ENCODE measurements around the gene SLC25A5. TPM values are rescaled to one million over a fixed set of nuclear protein-coding genes. Genes with fewer than 3 reads are reported as not detected.
A peak's percentile ranks its signal among the peaks of the same experiment; 100 is the strongest.
"Not testable (repeated sequence)": the region's sequence is repeated elsewhere in the genome, so short reads cannot be mapped to it uniquely, and the experiment has no call there.

SLC25A5 gene
- total and polyA plus RNA-seq, 8 donors, result 108 to 907 (median 299) TPM

DNA sequence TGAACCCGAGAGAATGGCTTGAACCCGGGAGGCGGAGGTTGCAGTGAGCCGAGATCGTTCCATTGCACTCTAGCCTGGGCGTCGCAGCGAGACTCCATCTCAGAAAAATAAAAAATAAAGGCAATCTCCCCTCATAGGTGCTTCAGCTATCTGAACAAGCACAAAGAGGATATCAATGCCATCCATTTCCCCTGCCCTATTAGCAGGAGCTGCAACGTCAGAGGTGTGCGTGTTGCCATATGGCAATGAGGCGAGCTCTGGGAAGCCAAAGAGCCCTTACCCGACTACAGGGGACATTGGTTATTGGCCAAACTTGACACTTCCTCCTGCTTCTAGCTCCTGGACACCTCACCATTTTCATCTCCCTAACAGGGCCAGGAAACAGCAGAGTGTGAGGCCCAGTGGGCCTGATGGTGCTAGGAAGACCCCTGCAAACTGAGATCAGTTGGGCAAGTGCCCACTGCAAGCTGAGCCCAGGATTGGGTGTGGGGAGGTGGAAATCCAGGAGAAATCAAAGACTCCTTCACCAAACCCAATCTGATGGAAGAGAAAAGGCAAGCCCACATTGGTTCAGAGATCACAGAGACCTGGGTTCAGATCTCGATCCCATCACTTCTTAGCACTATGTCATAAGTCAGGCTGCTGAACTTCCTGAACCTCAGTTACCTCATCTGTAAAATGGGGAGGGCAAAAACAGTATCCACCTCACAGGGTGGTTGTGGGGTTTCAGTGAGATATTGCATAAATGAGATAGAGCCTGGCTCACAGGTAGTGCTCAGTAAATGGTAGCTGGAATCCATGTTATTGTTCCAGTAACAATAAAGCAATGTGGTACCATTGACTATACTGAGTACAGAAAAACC is 21.2 kb downstream of the SLC25A5 start:
- TF ChIP-seq, protein P1, sequence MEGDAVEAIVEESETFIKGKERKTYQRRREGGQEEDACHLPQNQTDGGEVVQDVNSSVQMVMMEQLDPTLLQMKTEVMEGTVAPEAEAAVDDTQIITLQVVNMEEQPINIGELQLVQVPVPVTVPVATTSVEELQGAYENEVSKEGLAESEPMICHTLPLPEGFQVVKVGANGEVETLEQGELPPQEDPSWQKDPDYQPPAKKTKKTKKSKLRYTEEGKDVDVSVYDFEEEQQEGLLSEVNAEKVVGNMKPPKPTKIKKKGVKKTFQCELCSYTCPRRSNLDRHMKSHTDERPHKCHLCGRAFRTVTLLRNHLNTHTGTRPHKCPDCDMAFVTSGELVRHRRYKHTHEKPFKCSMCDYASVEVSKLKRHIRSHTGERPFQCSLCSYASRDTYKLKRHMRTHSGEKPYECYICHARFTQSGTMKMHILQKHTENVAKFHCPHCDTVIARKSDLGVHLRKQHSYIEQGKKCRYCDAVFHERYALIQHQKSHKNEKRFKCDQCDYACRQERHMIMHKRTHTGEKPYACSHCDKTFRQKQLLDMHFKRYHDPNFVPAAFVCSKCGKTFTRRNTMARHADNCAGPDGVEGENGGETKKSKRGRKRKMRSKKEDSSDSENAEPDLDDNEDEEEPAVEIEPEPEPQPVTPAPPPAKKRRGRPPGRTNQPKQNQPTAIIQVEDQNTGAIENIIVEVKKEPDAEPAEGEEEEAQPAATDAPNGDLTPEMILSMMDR (IDR thresholded peaks at IDR 0.05), result no peak
- TF ChIP-seq POLR2AphosphoS5 (IDR thresholded peaks at IDR 0.05) (no peak), EP300 (IDR thresholded peaks at IDR 0.05) (no peak), POLR2A (IDR thresholded peaks at IDR 0.05) (no peak)
- intact Hi-C loops (cut with DNase I; ENCODE audit: low total_unique reads), result no loop called here
- Histone ChIP-seq H3K27ac (no peak overlapping the region), H3K27me3 (no peaks in the 10 kb centered on the region), H3K4me3 (no peak overlapping the region), H3K9me3 (no peaks in the 10 kb centered on the region), H3K36me3 (no peaks in the 10 kb centered on the region), H3K4me1 (no peaks in the 10 kb centered on the region)
- WGBS, 5 donors, result 74 to 82% (median 76%) methylated on average over 13 of the region's 13 CpGs
- DNase-seq, result no peak

DNA sequence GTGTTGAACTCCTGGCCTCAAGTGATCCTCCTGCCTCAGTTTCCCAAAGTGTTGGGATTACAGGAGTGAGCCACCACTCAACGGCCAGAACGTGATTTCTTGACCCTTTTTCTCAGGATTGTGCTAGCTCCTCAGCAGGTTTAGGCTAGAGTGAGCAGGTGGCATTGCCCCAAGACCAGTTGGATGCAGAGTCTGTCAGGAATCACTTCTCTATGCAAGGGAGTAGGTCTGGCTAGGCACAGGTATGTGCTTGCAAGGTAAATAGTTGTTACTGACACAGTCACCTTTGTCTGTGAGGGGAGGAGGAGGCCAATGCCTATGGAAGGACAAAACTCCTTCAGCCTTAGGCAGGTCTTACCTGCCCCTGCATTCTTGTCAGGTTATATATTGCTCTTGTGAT is 24.2 kb downstream of the SLC25A5 start:
- no peak overlapping the region for H3K27ac ChIP-seq
- intact Hi-C loops (cut with DNase I; ENCODE audit: low total_unique reads), result no loop called here
- no peak for DNase-seq
- H3K4me1 ChIP-seq, result no peaks in the 10 kb centered on the region
- TF ChIP-seq EP300 (IDR thresholded peaks at IDR 0.05) (no peak), POLR2A (IDR thresholded peaks at IDR 0.05) (no peak), POLR2AphosphoS5 (IDR thresholded peaks at IDR 0.05) (no peak)
- TF ChIP-seq, protein P1 (IDR thresholded peaks at IDR 0.05), result no peak
- H3K27me3 ChIP-seq, result no peaks in the 10 kb centered on the region
- no peaks in the 10 kb centered on the region for H3K9me3 ChIP-seq
- WGBS, 5 donors, result 62 to 88% (median 82%) methylated on average over 2 of the region's 2 CpGs
- H3K36me3 ChIP-seq, result no peaks in the 10 kb centered on the region
- H3K4me3 ChIP-seq, result no peak overlapping the region

DNA sequence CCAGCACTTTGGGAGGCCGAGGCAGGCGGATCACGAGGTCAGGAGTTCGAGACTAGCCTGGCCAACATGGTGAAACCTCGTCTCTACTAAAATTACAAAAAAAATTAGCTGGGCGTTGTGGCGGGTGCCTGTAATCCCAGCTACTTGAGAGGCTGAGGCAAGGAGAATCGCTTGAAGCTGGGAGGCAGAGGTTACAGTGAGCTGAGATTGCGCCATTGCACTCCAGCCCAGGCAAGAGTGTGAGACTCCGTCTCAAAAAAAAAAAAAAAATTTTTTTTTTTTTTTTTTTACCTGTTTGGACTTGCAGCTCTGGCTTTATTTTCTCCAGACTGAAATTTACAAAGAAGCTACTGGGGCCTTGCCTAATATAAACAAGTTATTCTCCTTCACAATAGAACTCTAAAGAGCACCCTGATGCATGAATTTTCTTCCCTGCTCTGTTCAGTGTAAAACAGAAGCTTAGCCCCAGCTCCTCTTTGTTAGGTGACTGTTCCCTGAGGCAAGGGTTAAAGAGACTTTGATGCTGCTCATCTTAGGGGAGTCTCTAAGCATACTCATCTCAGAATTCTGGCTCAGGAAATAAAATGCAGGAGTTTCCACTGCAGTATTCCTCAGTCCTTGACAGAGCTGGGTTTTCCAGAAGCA is 25.7 kb downstream of the SLC25A5 start:
- intact Hi-C loops (cut with DNase I; ENCODE audit: low total_unique reads); H3K36me3 ChIP-seq; H3K4me3 ChIP-seq; H3K27me3 ChIP-seq; DNase-seq; H3K4me1 ChIP-seq; H3K9me3 ChIP-seq: not testable (repeated sequence)
- 71 to 90% (median 80%) methylated on average over 10 of the region's 10 CpGs for WGBS, 5 donors
- peak overlapping the region; percentile 30 to 73 (median 53) for H3K27ac ChIP-seq

DNA sequence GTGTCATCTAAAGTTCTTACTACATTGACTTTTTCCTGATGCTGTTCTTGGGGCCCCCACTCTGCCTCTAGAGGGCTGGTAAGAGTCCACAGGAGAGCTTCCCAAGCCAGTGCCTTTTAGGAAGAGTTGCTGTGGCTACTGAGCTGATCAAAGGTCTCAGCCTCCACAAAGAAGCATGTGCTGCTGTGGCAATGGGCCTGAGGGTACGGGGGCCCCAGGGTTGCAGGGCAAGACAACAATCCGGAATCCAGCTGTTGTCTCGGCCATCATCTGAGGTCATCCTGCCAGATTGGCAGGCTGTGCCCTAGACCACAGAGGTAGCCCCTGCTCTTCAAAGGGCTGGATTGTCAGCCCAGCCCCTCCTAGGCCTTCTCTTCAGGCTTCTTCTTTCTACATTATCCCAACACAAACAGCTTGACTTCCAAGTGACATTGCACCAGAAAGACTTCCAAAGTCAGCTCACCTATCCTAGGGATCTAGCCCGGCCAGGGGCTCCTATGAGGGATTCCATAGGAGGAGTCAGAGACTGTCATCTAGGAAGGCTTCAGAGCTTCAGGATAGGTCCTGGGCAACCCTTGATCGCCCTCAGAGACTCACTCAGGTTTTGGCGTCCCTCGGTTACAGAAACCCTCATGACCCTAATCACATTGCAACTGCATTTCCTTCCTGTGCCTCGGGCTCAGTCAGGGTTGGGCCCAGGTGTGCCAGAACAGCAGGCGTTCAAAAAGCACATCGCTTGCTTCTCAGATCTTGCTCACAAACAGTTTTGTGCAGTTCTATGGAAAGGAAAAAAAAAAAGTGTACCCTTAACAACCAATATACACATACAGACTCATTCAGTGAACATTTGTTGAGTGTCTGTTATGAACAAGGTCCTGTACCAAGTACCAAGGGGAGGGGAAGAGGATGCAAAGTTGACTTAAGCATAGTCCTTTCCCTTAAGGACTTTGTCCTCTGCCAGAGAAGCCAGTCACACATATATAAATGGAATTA is 27.8 kb downstream of the SLC25A5 start:
- 54 to 77% (median 62%) methylated on average over 6 to 10 of the region's 10 CpGs for WGBS, 5 donors
- no peak for DNase-seq
- H3K9me3 ChIP-seq, result no peaks in the 10 kb centered on the region
- no peaks in the 10 kb centered on the region for H3K4me1 ChIP-seq
- peak overlapping the region; percentile 18 to 53 (median 37) for H3K27ac ChIP-seq
- no peak for TF ChIP-seq POLR2AphosphoS5 (IDR thresholded peaks at IDR 0.05)
- TF ChIP-seq POLR2A (IDR thresholded peaks at IDR 0.05), result no peak
- TF ChIP-seq, protein P1 (IDR thresholded peaks at IDR 0.05), result no peak
- TF ChIP-seq EP300 (IDR thresholded peaks at IDR 0.05), result no peak
- intact Hi-C loops (cut with DNase I; ENCODE audit: low total_unique reads), result no loop called here
- no peaks in the 10 kb centered on the region for H3K36me3 ChIP-seq
- H3K4me3 ChIP-seq, result no peak overlapping the region
- no peaks in the 10 kb centered on the region for H3K27me3 ChIP-seq
